ENCODE data around the gene GLI2. TPM values are rescaled to one million over a fixed set of nuclear protein-coding genes. Genes with fewer than 3 reads are reported as not detected.

The GLI2 gene
- total RNA-seq (2021; ENCODE audit: unreplicated experiment) (6.2 TPM), Bru-seq, nascent RNA (percentile 50 among the genes with signal in this experiment), BruChase-seq, experiment 1, labeled RNA remaining after a 2-hour chase (percentile 52 among the genes with signal in this experiment), BruChase-seq, experiment 2, labeled RNA remaining after a 6-hour chase (percentile 53 among the genes with signal in this experiment)
- polyA plus RNA-seq (2012; ENCODE audit: insufficient read length), result 5.1 TPM
- long read RNA-seq, partial matches to known transcripts, result 1 of 2 reads
- long read RNA-seq, other reads (novel, unspliced or antisense), result 1 of 2 reads

DNA sequence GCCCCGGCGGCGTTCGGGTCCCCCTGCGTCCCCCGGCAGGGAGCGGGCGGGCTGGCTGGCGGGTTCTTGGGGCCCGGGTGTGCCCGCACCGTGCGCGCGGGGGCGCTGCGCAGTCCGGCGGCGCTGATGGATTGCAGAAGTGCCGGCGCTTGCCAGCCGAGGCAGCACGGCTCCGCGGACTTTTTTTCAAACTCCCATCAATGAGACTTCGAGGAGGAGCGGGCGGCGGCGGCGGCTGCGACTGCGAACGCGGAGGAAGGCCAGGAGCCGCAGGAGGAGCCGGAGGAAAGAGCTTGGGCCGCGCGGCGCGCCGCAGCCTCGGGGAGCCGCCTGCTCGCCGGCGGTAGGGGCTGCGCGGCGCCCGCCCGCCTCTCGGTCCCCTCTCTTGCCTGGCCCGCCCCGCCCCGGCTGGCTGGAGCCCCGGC is at the start of gene GLI2:
Gene GLI2 (plus strand): TSS at position 123 of the 425 bp plus-strand sequence. CDS start 61,453 bp downstream, outside the sequence.
- CTCF ChIA-PET, result interaction anchor here (0.6 to 0.8 kb wide), 3 partner anchors 16 to 293 kb away, joined by 3 to 5 read pairs (median 3); no protein-coding TSS in a partner anchor
- intact Hi-C loops (cut with micrococcal nuclease; ENCODE audit: unreplicated experiment), result no loop called here
- Histone ChIP-seq H3K36me3 (ENCODE audit: control insufficient read depth, insufficient read depth, low read length) (no peaks in the 10 kb centered on the region), H3K27me3 (ENCODE audit: control insufficient read depth, insufficient read depth, low read length) (no peaks in the 10 kb centered on the region), H3K4me3 (ENCODE audit: low read depth in 2 of 2, low read length in 2 of 2) (peak within 1 kb of the TSS; percentile 66 to 72), H3K9me3 (ENCODE audit: control insufficient read depth, insufficient read depth, low read depth, low read length) (no peaks in the 10 kb centered on the region), H3K27ac (ENCODE audit: low read length) (peak within 1 kb of the TSS; percentile 69; the same call in 1 of the 2 replicates), H3K4me1 (ENCODE audit: control insufficient read depth, insufficient read depth, low read length) (peaks cover 24% of the 10 kb centered on the region)
- DNase-seq (ENCODE audit: low read depth, low spot score) (no peak), ATAC-seq (peak; percentile 82)
- in situ Hi-C loops (cut with HindIII; ENCODE audit: low pct_unique_long_range_greater_than_20kb, low sequenced_read_pairs), result no loop called here
- no TSS peak for BruUV-seq (replicated peaks)
- no peak for TF ChIP-seq POLR2AphosphoS5 (IDR thresholded peaks at IDR 0.05; ENCODE audit: low read depth, low read length)
- TF ChIP-seq, protein P1, sequence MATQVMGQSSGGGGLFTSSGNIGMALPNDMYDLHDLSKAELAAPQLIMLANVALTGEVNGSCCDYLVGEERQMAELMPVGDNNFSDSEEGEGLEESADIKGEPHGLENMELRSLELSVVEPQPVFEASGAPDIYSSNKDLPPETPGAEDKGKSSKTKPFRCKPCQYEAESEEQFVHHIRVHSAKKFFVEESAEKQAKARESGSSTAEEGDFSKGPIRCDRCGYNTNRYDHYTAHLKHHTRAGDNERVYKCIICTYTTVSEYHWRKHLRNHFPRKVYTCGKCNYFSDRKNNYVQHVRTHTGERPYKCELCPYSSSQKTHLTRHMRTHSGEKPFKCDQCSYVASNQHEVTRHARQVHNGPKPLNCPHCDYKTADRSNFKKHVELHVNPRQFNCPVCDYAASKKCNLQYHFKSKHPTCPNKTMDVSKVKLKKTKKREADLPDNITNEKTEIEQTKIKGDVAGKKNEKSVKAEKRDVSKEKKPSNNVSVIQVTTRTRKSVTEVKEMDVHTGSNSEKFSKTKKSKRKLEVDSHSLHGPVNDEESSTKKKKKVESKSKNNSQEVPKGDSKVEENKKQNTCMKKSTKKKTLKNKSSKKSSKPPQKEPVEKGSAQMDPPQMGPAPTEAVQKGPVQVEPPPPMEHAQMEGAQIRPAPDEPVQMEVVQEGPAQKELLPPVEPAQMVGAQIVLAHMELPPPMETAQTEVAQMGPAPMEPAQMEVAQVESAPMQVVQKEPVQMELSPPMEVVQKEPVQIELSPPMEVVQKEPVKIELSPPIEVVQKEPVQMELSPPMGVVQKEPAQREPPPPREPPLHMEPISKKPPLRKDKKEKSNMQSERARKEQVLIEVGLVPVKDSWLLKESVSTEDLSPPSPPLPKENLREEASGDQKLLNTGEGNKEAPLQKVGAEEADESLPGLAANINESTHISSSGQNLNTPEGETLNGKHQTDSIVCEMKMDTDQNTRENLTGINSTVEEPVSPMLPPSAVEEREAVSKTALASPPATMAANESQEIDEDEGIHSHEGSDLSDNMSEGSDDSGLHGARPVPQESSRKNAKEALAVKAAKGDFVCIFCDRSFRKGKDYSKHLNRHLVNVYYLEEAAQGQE (IDR thresholded peaks at IDR 0.05; ENCODE audit: insufficient read depth in 1 of 2, low read depth in 2 of 2, low read length in 1 of 2), result no peak
- TF ChIP-seq, protein P2, sequence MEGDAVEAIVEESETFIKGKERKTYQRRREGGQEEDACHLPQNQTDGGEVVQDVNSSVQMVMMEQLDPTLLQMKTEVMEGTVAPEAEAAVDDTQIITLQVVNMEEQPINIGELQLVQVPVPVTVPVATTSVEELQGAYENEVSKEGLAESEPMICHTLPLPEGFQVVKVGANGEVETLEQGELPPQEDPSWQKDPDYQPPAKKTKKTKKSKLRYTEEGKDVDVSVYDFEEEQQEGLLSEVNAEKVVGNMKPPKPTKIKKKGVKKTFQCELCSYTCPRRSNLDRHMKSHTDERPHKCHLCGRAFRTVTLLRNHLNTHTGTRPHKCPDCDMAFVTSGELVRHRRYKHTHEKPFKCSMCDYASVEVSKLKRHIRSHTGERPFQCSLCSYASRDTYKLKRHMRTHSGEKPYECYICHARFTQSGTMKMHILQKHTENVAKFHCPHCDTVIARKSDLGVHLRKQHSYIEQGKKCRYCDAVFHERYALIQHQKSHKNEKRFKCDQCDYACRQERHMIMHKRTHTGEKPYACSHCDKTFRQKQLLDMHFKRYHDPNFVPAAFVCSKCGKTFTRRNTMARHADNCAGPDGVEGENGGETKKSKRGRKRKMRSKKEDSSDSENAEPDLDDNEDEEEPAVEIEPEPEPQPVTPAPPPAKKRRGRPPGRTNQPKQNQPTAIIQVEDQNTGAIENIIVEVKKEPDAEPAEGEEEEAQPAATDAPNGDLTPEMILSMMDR (IDR thresholded peaks at IDR 0.05), result peak; percentile 95
- POLR2A ChIA-PET, result no interaction called here

DNA sequence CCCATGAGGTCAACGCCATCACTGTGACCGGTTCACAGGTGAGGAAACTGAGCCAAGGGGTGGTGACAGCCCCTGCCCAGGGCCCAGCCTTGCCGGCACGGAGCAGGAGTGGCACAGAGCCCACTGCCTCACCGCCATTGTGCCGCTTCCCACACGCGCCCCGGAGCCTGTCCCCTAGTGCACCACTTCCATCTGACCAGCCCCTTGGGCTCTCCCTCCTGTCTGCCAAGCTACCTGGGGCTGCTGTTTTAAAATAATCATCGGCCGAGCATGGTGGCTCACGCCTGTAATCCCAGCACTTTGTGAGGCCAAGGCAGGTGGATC is 49.7 kb upstream of the GLI2 start:
- no peak for TF ChIP-seq POLR2AphosphoS5 (IDR thresholded peaks at IDR 0.05; ENCODE audit: low read depth, low read length)
- TF ChIP-seq SIN3A (IDR thresholded peaks at IDR 0.05; ENCODE audit: borderline replicate concordance, insufficient read depth, low read depth, low read length), result no peak
- no peak for TF ChIP-seq TCF7L2 (IDR thresholded peaks at IDR 0.05; ENCODE audit: low read depth, low read length)
- TF ChIP-seq, protein P1 (IDR thresholded peaks at IDR 0.05; ENCODE audit: insufficient read depth in 1 of 2, low read depth in 2 of 2, low read length in 1 of 2), result no peak
- in situ Hi-C loops (cut with HindIII; ENCODE audit: low pct_unique_long_range_greater_than_20kb, low sequenced_read_pairs), result no loop called here
- ATAC-seq (no peak), DNase-seq (ENCODE audit: low read depth, low spot score) (no peak)
- no peak overlapping the region for H3K4me3 ChIP-seq (ENCODE audit: low read depth in 2 of 2, low read length in 2 of 2)
- POLR2A ChIA-PET, result no interaction called here
- CTCF ChIA-PET, result no interaction called here
- no peaks in the 10 kb centered on the region for H3K9me3 ChIP-seq (ENCODE audit: control insufficient read depth, insufficient read depth, low read depth, low read length)
- 0 out of 2 replicates have a peak, but pooled peaks cover 2% of the 10 kb centered on the region for H3K27me3 ChIP-seq (ENCODE audit: control insufficient read depth, insufficient read depth, low read length)
- no peak overlapping the region for H3K27ac ChIP-seq (ENCODE audit: low read length)
- no peaks in the 10 kb centered on the region for H3K36me3 ChIP-seq (ENCODE audit: control insufficient read depth, insufficient read depth, low read length)
- BruUV-seq (replicated peaks), result no TSS peak
- intact Hi-C loops (cut with micrococcal nuclease; ENCODE audit: unreplicated experiment), result no loop called here
- no peaks in the 10 kb centered on the region for H3K4me1 ChIP-seq (ENCODE audit: control insufficient read depth, insufficient read depth, low read length)
